DOHH2 (cell line): ENCODE data around the gene SESTD1.
"Not testable (repeated sequence)": the region's sequence is repeated elsewhere in the genome, so short reads cannot be mapped to it uniquely, and the experiment has no call there.

Source experiments
- H3F3A ChIP-seq: fragments of 200-600 bp; sonication (generic), shearing (Covaris generic); 2 replicates; pipeline ENCODE4 v1.6.0; 2016; ENCODE audit warnings: antibody characterized with exemption, mild to moderate bottlenecking; ENCODE audit not compliant: control insufficient read depth, insufficient read depth
- H3K27ac ChIP-seq: fragments of 200-600 bp; sonication (generic); 2 replicates; pipeline ENCODE4 v1.5.1; 2014; ENCODE audit warnings: low read depth, mild to moderate bottlenecking, low read length, moderate library complexity
- H3K27me3 ChIP-seq: fragments of 200-600 bp; sonication (generic); 2 replicates; pipeline ENCODE4 v1.6.1; 2014; ENCODE audit warnings: mild to moderate bottlenecking, low read length, mixed read lengths; ENCODE audit not compliant: control insufficient read depth
- H3K36me3 ChIP-seq: fragments of 200-600 bp; sonication (generic); 2 replicates; pipeline ENCODE4 v1.6.1; 2014; ENCODE audit warnings: mild to moderate bottlenecking, low read length, moderate library complexity, mixed read lengths; ENCODE audit not compliant: control insufficient read depth
- H3K4me1 ChIP-seq: fragments of 200-600 bp; sonication (generic); 2 replicates; pipeline ENCODE4 v1.6.1; 2014; ENCODE audit warnings: mild to moderate bottlenecking, low read length, mixed read lengths; ENCODE audit not compliant: control insufficient read depth
- H3K4me2 ChIP-seq: fragments of 200-600 bp; sonication (generic); 2 replicates; pipeline ENCODE4 v1.6.0; 2014; ENCODE audit warnings: mild to moderate bottlenecking, low read length, moderate library complexity
- H3K4me3 ChIP-seq: fragments of 200-600 bp; sonication (generic); 2 replicates; pipeline ENCODE4 v1.5.1; 2014; ENCODE audit warnings: mild to moderate bottlenecking, low read length, mixed read lengths
- H3K79me2 ChIP-seq: fragments of 200-600 bp; sonication (generic); 2 replicates; pipeline ENCODE4 v1.6.1; 2014; ENCODE audit warnings: mild to moderate bottlenecking, low read length, mixed read lengths; ENCODE audit not compliant: control insufficient read depth
- H3K9me2 ChIP-seq: fragments of 200-600 bp; sonication (generic); replicated peaks from 2 replicates; pipeline ENCODE4 v1.6.1; 2014; ENCODE audit warnings: mild to moderate bottlenecking, low read length, mixed read lengths; ENCODE audit not compliant: control insufficient read depth
- H3K9me3 ChIP-seq: fragments of 200-600 bp; sonication (generic); 2 replicates; pipeline ENCODE4 v1.6.1; 2014; ENCODE audit warnings: antibody characterized with exemption, low read length, mixed read lengths; ENCODE audit not compliant: control insufficient read depth, insufficient read depth
- H4K20me1 ChIP-seq: fragments of 200-600 bp; sonication (generic); 2 replicates; pipeline ENCODE4 v1.6.0; 2014; ENCODE audit warnings: low read depth, mild to moderate bottlenecking, antibody characterized with exemption, low read length, moderate library complexity; ENCODE audit not compliant: control insufficient read depth, insufficient read depth
- EZH2phosphoT487 ChIP-seq: fragments of 200-600 bp; sonication (generic); IDR thresholded peaks from 2 replicates; pipeline ENCODE4 v1.6.1; 2017; ENCODE audit warnings: borderline replicate concordance, mild to moderate bottlenecking, antibody characterized with exemption, low read length, moderate library complexity, mixed read lengths
- TF ChIP-seq, protein P1 (sequence below): fragments of 200-600 bp; sonication (generic); IDR thresholded peaks from one replicate; pipeline ENCODE4 v1.5.1; 2014; ENCODE audit warnings: antibody characterized with exemption, mild to moderate bottlenecking, low read depth, low read length; ENCODE audit not compliant: poor library complexity, severe bottlenecking

SESTD1 gene

DNA sequence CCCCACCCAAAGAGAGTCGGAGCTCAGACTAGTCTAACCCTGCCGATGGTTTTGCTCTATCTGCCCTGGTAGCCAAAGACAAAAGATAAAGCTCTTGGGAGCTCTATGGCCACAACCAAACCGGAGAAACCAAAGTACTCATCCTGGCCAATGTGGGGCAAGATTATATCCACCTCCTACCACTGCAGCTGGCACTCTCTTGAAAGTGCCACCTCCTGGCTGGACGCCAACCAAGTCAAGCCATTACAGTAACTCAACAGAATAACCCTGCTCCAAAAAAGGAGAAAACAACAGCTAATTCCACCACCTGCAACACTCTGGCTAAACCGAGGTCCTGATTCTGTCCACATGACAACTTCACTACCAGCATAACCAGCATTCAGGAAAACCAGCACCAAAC, 57.6 kb downstream of the SESTD1 start:
- TF ChIP-seq, protein P1, sequence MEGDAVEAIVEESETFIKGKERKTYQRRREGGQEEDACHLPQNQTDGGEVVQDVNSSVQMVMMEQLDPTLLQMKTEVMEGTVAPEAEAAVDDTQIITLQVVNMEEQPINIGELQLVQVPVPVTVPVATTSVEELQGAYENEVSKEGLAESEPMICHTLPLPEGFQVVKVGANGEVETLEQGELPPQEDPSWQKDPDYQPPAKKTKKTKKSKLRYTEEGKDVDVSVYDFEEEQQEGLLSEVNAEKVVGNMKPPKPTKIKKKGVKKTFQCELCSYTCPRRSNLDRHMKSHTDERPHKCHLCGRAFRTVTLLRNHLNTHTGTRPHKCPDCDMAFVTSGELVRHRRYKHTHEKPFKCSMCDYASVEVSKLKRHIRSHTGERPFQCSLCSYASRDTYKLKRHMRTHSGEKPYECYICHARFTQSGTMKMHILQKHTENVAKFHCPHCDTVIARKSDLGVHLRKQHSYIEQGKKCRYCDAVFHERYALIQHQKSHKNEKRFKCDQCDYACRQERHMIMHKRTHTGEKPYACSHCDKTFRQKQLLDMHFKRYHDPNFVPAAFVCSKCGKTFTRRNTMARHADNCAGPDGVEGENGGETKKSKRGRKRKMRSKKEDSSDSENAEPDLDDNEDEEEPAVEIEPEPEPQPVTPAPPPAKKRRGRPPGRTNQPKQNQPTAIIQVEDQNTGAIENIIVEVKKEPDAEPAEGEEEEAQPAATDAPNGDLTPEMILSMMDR, result no peak
- TF ChIP-seq EZH2phosphoT487, result no peak
- H3K36me3 ChIP-seq, result no peaks in the 10 kb centered on the region
- H3K27me3 ChIP-seq, result no peaks in the 10 kb centered on the region
- H4K20me1 ChIP-seq, result no peaks in the 10 kb centered on the region
- no peaks in the 10 kb centered on the region for H3F3A ChIP-seq
- peaks cover 18% of the 10 kb centered on the region; the same call in 1 of the 2 replicates for H3K9me3 ChIP-seq
- H3K4me1 ChIP-seq, result no peaks in the 10 kb centered on the region
- H3K4me3 ChIP-seq, result no peak overlapping the region
- H3K79me2 ChIP-seq, result peaks cover 17% of the 10 kb centered on the region
- no peaks in the 10 kb centered on the region for H3K9me2 ChIP-seq
- no peak overlapping the region for H3K27ac ChIP-seq
- H3K4me2 ChIP-seq, result no peak overlapping the region

DNA sequence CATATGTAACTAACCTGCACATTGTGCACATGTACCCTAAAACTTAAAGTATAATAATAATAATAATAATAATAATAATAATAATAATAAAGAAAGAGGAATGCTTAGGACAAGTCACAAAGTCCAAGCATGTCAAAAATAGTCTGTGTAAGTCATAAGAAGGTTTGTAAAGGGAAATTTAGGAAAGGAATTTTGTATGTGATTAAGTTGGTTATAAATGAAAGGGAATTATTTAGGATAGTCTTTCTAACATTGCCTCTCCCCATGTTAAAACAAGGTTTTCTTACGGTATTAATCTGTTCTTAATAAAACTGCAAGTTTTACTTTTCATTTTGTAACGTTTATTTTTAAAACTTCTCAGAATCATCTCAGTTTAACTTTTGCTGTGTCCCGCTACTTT, 62.8 kb downstream of the SESTD1 start:
- H3K4me2 ChIP-seq, result no peak overlapping the region
- H4K20me1 ChIP-seq, result no peaks in the 10 kb centered on the region
- no peaks in the 10 kb centered on the region for H3K36me3 ChIP-seq
- no peaks in the 10 kb centered on the region for H3K27me3 ChIP-seq
- H3K79me2 ChIP-seq, result peaks cover 2% of the 10 kb centered on the region
- H3K4me1 ChIP-seq, result no peaks in the 10 kb centered on the region
- no peak overlapping the region for H3K27ac ChIP-seq
- peaks cover 16% of the 10 kb centered on the region; the same call in 1 of the 2 replicates for H3K9me3 ChIP-seq
- no peak overlapping the region for H3K4me3 ChIP-seq
- H3K9me2 ChIP-seq, result no peaks in the 10 kb centered on the region
- TF ChIP-seq, protein P1, result no peak
- no peak for TF ChIP-seq EZH2phosphoT487
- H3F3A ChIP-seq, result no peaks in the 10 kb centered on the region

DNA sequence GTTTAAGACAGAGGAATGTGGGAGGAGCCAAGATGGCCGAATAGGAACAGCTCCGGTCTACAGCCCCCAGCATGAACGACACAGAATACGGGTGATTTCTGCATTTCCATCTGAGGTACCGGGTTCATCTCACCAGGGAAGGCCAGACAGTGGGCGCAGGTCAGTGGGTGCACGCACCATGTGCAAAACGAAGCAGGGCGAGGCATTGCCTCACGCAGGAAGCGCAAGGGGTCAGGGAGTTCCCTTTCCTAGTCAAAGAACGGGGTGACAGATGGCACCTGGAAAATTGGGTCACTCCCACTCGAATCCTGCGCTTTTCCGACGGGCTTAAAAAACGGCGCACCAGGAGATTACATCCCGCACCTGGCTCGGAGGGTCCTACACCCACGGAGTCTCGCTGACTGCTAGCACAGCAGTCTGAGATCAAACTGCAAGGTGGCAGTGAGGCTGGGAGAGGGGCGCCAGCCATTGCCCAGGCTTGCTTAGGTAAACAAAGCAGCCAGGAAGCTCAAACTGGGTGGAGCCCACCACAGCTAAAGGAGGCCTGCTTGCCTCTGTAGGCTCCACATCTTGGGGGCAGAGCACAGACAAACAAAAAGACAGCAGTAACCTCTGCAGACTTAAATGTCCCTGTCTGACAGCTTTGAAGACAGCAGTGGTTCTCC, 68.6 kb downstream of the SESTD1 start:
- not testable (repeated sequence) for H3K27me3 ChIP-seq, H3K4me3 ChIP-seq, H3K4me1 ChIP-seq, H3K36me3 ChIP-seq, H4K20me1 ChIP-seq, H3K79me2 ChIP-seq, H3K9me2 ChIP-seq, H3F3A ChIP-seq, H3K9me3 ChIP-seq, H3K27ac ChIP-seq, H3K4me2 ChIP-seq

DNA sequence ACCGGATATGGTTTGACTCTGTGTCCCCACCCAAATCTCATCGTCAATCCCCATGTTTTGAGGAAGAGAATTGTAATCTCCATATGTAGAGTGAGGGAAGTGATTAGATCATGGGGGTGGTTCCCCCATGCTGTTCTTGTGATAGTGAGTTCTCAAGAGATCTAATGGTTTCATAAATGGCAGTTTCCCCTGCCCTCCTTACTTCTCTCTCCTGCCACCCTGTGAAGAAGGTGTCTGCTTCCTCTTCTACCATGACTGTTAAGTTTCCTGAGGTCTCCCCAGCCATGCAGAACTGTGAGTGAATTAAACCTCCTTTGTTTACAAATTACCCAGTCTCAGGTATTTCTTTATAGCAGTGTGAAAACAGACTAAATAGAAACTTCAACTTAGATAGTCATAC, 69.5 kb downstream of the SESTD1 start:
- Histone ChIP-seq H3K4me3 (no peak overlapping the region), H3F3A (no peaks in the 10 kb centered on the region), H3K4me2 (no peak overlapping the region), H3K27me3 (no peaks in the 10 kb centered on the region), H3K9me3 (no peaks in the 10 kb centered on the region), H4K20me1 (no peaks in the 10 kb centered on the region), H3K27ac (no peak overlapping the region), H3K36me3 (no peaks in the 10 kb centered on the region), H3K79me2 (no peaks in the 10 kb centered on the region), H3K4me1 (no peaks in the 10 kb centered on the region), H3K9me2 (no peaks in the 10 kb centered on the region)
- no peak for TF ChIP-seq EZH2phosphoT487
- TF ChIP-seq, protein P1, result no peak
